ENCODE results near the gene CEBPA.

DNA sequence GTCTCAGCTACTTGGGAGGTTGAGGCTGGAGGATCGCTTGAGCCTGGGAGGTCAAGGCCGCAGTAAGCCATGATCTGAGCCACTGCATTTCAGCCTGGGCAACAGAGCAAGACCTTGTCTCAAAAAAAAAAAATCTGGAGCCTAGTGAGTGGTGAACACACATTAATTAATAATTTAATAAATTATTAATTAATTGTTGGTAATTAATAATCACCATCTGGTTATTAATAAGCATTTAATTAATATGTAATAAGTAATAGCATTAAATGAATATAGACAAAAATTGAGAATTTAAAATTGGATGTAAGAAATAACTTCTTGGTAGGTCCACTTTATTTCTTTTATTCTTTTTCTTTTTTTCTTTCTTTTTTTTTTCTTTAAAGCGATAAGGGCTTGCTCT, 31.9 kb upstream of the CEBPA start:
- TF ChIP-seq, protein P1, sequence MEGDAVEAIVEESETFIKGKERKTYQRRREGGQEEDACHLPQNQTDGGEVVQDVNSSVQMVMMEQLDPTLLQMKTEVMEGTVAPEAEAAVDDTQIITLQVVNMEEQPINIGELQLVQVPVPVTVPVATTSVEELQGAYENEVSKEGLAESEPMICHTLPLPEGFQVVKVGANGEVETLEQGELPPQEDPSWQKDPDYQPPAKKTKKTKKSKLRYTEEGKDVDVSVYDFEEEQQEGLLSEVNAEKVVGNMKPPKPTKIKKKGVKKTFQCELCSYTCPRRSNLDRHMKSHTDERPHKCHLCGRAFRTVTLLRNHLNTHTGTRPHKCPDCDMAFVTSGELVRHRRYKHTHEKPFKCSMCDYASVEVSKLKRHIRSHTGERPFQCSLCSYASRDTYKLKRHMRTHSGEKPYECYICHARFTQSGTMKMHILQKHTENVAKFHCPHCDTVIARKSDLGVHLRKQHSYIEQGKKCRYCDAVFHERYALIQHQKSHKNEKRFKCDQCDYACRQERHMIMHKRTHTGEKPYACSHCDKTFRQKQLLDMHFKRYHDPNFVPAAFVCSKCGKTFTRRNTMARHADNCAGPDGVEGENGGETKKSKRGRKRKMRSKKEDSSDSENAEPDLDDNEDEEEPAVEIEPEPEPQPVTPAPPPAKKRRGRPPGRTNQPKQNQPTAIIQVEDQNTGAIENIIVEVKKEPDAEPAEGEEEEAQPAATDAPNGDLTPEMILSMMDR (IDR thresholded peaks at IDR 0.05 in 8 of 11, conservative IDR thresholded peaks at IDR 0.05 in 3 of 11) = no peak
- no peak for TF ChIP-seq POLR2A (IDR thresholded peaks at IDR 0.05)

Measured in spleen (tissue), 7 donors.